ENCODE results near the gene ADGRF3.
"Not testable (repeated sequence)": the region's sequence is repeated elsewhere in the genome, so short reads cannot be mapped to it uniquely, and the experiment has no call there.

Gene ADGRF3

GRCh38 chr2:26276484-26277227 is 69.9 kb downstream of the ADGRF3 start:
- DNase-seq = no peak

GRCh38 chr2:26274058-26274613 is 72.5 kb downstream of the ADGRF3 start:
- DNase-seq = peak in 1 of 2 donors; percentile 22

GRCh38 chr2:26273501-26273900 is 73.1 kb downstream of the ADGRF3 start:
- no peak for DNase-seq

GRCh38 chr2:26270373-26270772 is 76.2 kb downstream of the ADGRF3 start:
- DNase-seq = no peak

GRCh38 chr2:26269571-26270158 is 76.9 kb downstream of the ADGRF3 start:
- no peak for DNase-seq

GRCh38 chr2:26268670-26269385 is 77.8 kb downstream of the ADGRF3 start:
- DNase-seq = not testable (repeated sequence)

- no peak for DNase-seq
Observed at GRCh38 chr2:26268213-26268612, 78.4 kb downstream of the ADGRF3 start.

GRCh38 chr2:26258836-26259235 is 87.8 kb downstream of the ADGRF3 start:
- DNase-seq = not testable (repeated sequence)
